Measurements from ENCODE around the gene SLC25A5. TPM values are rescaled to one million over a fixed set of nuclear protein-coding genes. Genes with fewer than 3 reads are reported as not detected.

The SLC25A5 gene
- total RNA-seq, 1 donor from 2014 or later, result 551 TPM

GRCh38 chrX:119518371-119518770 lies 50.1 kb downstream of the SLC25A5 start:
- H3K36me3 ChIP-seq (ENCODE audit: control insufficient read depth, insufficient read depth, low read length), result no peaks in the 10 kb centered on the region
- FAIRE-seq (no peak), DNase-seq (ENCODE audit: low read depth) (no peak)
- no peak for TF ChIP-seq CTCF (IDR thresholded peaks at IDR 0.05; ENCODE audit: insufficient read depth, low read length, severe bottlenecking)
- H3K4me3 ChIP-seq (ENCODE audit: low read depth, low read length), result no peak overlapping the region
- no peaks in the 10 kb centered on the region for H3K27me3 ChIP-seq (ENCODE audit: control insufficient read depth, insufficient read depth, low read length)

Other genes starting within 250 kb of the SLC25A5 start
- 89.6 and 96.1 TPM in 2 replicates for gene PGRMC1, start 232.2 kb upstream of the SLC25A5 start, total RNA-seq
- 13.4 and 31.0 TPM in 2 replicates for gene SLC25A43, start 69.1 kb upstream of the SLC25A5 start, total RNA-seq
- 48.9 and 55.5 TPM in 2 replicates for gene STEEP1, start 97.0 kb downstream of the SLC25A5 start, total RNA-seq
- 18.4 and 23.7 TPM in 2 replicates for gene UBE2A, start 106.1 kb downstream of the SLC25A5 start, total RNA-seq
- 3.5 and 5.8 TPM in 2 replicates for gene NKRF, start 138.0 kb downstream of the SLC25A5 start, total RNA-seq
- gene SEPTIN6, start 224.7 kb downstream of the SLC25A5 start, total RNA-seq, result 1.6 and 1.7 TPM in 2 replicates

Measured in bronchial epithelial cell (primary cell).